Measurements from ENCODE around the gene COL15A1. TPM values are rescaled to one million over a fixed set of nuclear protein-coding genes. Genes with fewer than 3 reads are reported as not detected.

The COL15A1 gene
- total RNA-seq, 4 donors from 2014 or later = 4.6 to 51.9 (median 10.7) TPM

GRCh38 chr9:99015890-99016289, 72.2 kb downstream of the COL15A1 start:
- no peak overlapping the region for H3K4me3 ChIP-seq
- H3K9me3 ChIP-seq = no peaks in the 10 kb centered on the region
- in situ Hi-C loops (cut with MboI; ENCODE audit: low pct_ligation_motif_present in 1 of 4, low pct_unique_long_range_greater_than_20kb in 1 of 4, low sequenced_read_pairs in 3 of 4) = no loop called here
- WGBS, 2 donors (ENCODE audit: low coverage in 1 of 2) = 78% methylated on average over 4 of the region's 4 CpGs; no CpG with 5 or more reads in 1 of the 2 donors
- intact Hi-C loops (cut with DNase I; ENCODE audit: low total_unique reads) = no loop called here
- H3K36me3 ChIP-seq = no peaks in the 10 kb centered on the region
- no peaks in the 10 kb centered on the region for H3K27me3 ChIP-seq
- no peak overlapping the region for H3K27ac ChIP-seq
- H3K4me1 ChIP-seq = peaks cover 0 to 4% (median 1%) of the 10 kb centered on the region in 4 donors
- DNase-seq = no peak
- TF ChIP-seq POLR2AphosphoS5 (IDR thresholded peaks at IDR 0.05) = no peak
- no peak for TF ChIP-seq EP300 (IDR thresholded peaks at IDR 0.05; ENCODE audit: low read depth)
- no peak for TF ChIP-seq POLR2A (IDR thresholded peaks at IDR 0.05)
- TF ChIP-seq CTCF (IDR thresholded peaks at IDR 0.05) = no peak

DNA sequence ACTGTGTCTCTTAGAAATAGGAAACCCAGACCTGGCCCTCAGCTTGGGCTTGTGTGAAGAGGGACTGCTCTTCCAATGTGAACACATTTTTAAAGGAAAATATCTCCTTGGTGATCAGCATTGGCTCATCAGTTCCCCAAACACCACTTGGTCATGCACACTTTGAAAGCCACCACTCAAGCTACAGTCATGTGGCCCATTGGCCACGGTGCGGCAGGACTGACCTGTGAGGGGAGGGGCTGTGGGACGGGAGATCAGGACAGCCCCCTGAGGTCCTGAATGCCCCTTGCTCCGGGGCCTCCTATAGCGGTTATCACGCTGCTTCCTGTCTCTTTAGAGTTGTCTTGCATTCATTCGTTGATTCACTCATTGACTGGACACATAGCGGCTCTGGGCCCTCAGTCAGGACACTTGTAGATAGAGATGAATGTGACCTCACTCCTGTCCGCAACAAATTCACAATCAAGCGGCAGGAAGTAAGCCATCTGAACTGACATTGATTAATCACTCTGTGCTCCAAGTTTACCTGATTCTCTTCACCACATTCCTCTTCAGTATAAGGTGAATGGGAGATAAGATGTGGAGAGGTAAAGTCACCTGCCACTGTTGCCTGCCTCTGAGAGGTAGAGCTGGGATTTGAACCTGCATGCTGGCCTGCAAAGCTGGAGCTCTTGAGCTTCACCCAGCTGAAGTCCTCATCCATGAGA, 73.1 kb downstream of the COL15A1 start:
- WGBS, 2 donors (ENCODE audit: low coverage in 1 of 2) = 95 to 96% methylated on average over 8 to 10 of the region's 10 CpGs
- in situ Hi-C loops (cut with MboI; ENCODE audit: low pct_ligation_motif_present in 1 of 4, low pct_unique_long_range_greater_than_20kb in 1 of 4, low sequenced_read_pairs in 3 of 4) = no loop called here

DNA sequence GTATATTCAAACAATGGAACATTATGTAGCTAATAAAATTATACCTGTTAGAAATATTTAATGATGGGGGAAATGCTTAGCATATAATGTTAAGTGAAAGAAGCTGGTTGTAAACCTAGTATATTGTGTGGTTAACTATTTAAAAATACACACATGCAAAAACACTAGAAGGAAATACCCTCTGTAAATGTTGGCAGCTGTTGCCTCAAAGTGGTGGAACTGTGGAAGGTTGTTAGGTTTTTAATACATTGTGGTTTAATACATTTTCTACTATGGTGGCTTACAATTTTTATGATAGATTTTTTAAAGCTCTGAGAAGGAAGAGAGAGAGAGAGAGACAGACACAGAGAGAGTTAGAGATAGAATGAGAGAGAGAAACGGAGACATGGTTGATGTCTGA, 74.9 kb downstream of the COL15A1 start:
- in situ Hi-C loops (cut with MboI; ENCODE audit: low pct_ligation_motif_present in 1 of 4, low pct_unique_long_range_greater_than_20kb in 1 of 4, low sequenced_read_pairs in 3 of 4) (no loop called here), intact Hi-C loops (cut with DNase I; ENCODE audit: low total_unique reads) (no loop called here)
- Histone ChIP-seq H3K9me3 (no peaks in the 10 kb centered on the region), H3K27me3 (no peaks in the 10 kb centered on the region), H3K4me3 (no peak overlapping the region), H3K36me3 (no peaks in the 10 kb centered on the region), H3K4me1 (peaks cover 0 to 6% (median 1%) of the 10 kb centered on the region in 4 donors), H3K27ac (peak overlapping the region in 3 of 4 donors; percentile 67 to 74 (median 74))
- TF ChIP-seq POLR2A (IDR thresholded peaks at IDR 0.05) (no peak), EP300 (IDR thresholded peaks at IDR 0.05; ENCODE audit: low read depth) (no peak), CTCF (IDR thresholded peaks at IDR 0.05) (no peak), POLR2AphosphoS5 (IDR thresholded peaks at IDR 0.05) (no peak)
- DNase-seq = no peak
- WGBS, 2 donors (ENCODE audit: low coverage in 1 of 2) = 75 to 87% methylated on average over 1 of the region's 1 CpG

More for the DNA sequence above, 73.1 kb downstream of the COL15A1 start:
- intact Hi-C loops (cut with DNase I; ENCODE audit: low total_unique reads) = no loop called here
- TF ChIP-seq POLR2A (IDR thresholded peaks at IDR 0.05) (no peak), POLR2AphosphoS5 (IDR thresholded peaks at IDR 0.05) (no peak), EP300 (IDR thresholded peaks at IDR 0.05; ENCODE audit: low read depth) (no peak), CTCF (IDR thresholded peaks at IDR 0.05) (no peak)
- Histone ChIP-seq H3K9me3 (no peaks in the 10 kb centered on the region), H3K4me1 (peaks cover 0 to 4% (median 1%) of the 10 kb centered on the region in 4 donors), H3K36me3 (no peaks in the 10 kb centered on the region), H3K27ac (no peak overlapping the region), H3K4me3 (no peak overlapping the region), H3K27me3 (no peaks in the 10 kb centered on the region)
- DNase-seq = no peak

DNA sequence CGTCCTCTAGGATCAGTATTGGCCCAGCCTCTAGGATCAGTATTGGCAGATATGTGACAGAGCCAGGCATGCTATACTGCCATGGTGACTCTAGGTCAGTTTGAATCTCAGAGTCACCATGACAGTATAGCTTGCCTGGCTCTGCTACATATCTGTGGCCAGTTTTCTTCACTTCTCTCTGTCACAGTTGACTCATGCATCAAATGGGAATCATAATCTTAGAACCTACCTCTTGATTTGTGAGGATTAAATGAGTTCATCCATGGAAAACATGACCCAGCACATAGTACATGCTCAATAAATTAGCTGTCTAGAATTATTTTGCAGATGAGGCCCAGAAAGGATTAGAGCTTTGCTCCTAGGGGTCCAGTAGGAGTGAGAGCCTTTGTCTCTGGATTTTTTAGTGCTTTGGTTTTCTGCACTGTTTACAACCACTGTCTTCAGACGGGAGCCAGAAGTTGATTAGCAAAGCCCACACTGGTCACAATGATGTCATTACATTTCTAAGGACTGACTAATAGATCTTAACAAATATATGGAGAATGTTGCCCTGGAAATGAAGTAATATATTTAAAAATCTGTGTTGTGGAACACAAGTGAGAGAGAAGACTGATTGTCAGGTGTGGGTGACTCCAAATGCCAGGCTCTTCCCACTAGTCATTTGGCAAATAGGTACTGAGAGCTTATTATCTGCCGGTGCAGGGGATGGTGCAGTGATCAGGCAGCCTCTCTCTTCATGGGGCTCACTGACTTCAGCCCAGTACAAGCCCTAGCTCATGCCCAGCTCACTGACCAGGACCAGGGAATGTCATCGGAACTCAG, 76.0 kb downstream of the COL15A1 start:
- intact Hi-C loops (cut with DNase I; ENCODE audit: low total_unique reads) = no loop called here
- TF ChIP-seq POLR2A (IDR thresholded peaks at IDR 0.05) = no peak
- TF ChIP-seq EP300 (IDR thresholded peaks at IDR 0.05; ENCODE audit: low read depth) = peak; percentile 15
- peak; percentile 40 to 49 (median 41) for TF ChIP-seq POLR2AphosphoS5 (IDR thresholded peaks at IDR 0.05)
- TF ChIP-seq CTCF (IDR thresholded peaks at IDR 0.05) = no peak
- Histone ChIP-seq H3K4me3 (no peak overlapping the region), H3K27me3 (no peaks in the 10 kb centered on the region), H3K27ac (peak overlapping the region; percentile 56 to 74 (median 70)), H3K4me1 (peaks cover 0 to 9% (median 1%) of the 10 kb centered on the region in 4 donors), H3K36me3 (no peaks in the 10 kb centered on the region), H3K9me3 (no peaks in the 10 kb centered on the region)
- WGBS, 2 donors (ENCODE audit: low coverage in 1 of 2) = 66% methylated on average over 4 of the region's 4 CpGs; no CpG with 5 or more reads in 1 of the 2 donors
- in situ Hi-C loops (cut with MboI; ENCODE audit: low pct_ligation_motif_present in 1 of 4, low pct_unique_long_range_greater_than_20kb in 1 of 4, low sequenced_read_pairs in 3 of 4) = no loop called here
- no peak for DNase-seq

Measured in transverse colon (tissue), 4 donors.